ENCODE measurements around the gene TAAR5.
"Not testable (repeated sequence)": the region's sequence is repeated elsewhere in the genome, so short reads cannot be mapped to it uniquely, and the experiment has no call there.

TAAR5 gene, protein sequence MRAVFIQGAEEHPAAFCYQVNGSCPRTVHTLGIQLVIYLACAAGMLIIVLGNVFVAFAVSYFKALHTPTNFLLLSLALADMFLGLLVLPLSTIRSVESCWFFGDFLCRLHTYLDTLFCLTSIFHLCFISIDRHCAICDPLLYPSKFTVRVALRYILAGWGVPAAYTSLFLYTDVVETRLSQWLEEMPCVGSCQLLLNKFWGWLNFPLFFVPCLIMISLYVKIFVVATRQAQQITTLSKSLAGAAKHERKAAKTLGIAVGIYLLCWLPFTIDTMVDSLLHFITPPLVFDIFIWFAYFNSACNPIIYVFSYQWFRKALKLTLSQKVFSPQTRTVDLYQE

DNA sequence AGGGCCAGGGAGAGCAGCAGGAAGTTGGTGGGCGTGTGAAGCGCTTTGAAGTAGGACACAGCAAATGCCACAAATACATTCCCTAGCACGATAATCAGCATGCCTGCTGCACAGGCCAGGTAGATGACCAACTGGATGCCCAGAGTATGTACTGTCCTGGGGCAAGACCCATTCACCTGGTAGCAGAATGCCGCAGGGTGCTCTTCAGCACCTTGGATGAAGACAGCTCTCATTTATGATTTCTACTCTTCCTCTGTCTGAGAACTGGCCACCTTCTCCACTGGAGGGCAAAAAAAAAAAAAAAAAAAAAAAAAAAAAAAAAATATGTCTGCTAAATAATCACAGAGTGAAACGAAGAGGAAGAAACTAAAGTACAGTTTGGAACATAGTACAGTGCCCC is at the start of gene TAAR5:
TAAR5 (minus strand) TSS at position 288 of the 400 bp plus-strand sequence; CDS start at position 233, 55 bp downstream.
- no peak for DNase-seq (ENCODE audit: low read depth in 2 of 2)

DNA sequence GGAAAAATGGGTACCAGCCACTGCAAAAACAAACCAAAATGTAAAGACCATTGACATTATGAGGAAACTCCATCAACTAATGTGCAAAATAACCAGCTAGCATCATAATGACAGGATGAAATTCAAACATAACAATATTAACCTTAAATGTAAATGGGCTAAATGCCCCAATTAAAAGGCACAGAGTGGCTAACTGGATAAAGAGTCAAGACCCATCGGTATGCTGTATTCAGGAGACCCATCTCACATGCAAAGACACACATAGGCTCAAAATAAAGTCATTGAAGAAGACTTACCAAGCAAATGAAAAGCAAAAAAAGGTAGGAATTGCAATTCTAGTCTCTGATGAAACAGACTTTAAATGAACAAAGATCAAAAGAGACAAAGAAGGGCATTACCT is 47.6 kb upstream of the TAAR5 start:
- DNase-seq (ENCODE audit: low read depth in 2 of 2), result not testable (repeated sequence)

DNA sequence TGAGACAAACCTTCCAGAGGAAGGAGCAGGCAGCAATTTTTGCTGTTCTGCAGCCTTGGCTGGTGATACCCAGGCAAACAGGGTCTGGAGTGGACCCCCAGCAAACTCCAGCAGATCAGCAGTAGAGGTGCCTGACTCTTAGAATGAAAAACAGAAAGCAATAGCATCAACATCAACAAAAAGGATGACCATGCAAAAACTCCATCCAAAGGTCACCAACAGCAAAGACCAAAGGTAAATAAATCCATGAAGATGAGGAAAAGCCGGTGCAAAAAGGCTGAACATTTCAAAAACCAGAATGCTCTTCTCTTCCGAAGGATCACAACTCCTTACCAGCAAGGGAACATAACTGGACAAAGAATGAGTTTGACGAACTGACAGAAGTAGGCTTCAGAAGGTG is 46.4 kb upstream of the TAAR5 start:
- DNase-seq (ENCODE audit: low read depth in 2 of 2), result not testable (repeated sequence)

DNA sequence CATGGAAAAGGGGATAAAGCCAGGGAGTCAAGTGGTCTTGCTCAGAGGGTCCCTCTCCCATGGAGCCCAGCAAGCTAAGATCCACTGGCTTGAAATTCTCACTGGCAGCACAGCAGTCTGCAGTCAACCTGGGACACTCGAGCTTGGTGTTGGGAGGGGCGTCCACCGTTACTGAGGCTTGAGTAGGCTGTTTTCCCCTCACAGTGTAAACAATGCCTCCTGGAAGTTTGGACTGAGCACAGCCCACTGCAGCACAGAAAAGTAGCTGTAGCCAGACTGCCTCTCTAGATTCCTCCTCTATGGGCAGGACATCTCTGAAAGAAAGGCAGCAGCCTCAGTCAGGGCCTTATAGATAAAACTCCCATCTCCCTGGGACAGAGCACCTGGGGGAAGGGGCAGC is 45.7 kb upstream of the TAAR5 start:
- not testable (repeated sequence) for DNase-seq (ENCODE audit: low read depth in 2 of 2)

DNA sequence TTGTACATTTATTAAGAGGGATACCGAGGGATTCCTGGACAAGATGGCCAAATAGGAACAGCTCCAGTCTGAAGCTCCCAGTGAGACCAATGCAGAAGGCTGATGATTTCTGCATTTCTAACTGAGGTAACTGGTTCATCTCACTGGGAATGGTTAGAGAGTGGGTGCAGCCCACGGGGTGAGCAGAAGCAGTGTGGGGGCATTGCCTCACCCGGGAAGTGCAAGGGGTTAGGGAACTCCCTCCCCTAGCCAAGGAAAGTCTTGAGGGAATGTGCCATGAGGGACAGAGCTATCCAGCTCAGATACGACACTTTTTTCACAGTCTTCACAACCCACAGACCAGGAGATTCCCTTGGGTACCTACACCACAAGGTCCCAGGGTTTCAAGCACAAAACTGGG is 45.3 kb upstream of the TAAR5 start:
- DNase-seq (ENCODE audit: low read depth in 2 of 2), result no peak

DNA sequence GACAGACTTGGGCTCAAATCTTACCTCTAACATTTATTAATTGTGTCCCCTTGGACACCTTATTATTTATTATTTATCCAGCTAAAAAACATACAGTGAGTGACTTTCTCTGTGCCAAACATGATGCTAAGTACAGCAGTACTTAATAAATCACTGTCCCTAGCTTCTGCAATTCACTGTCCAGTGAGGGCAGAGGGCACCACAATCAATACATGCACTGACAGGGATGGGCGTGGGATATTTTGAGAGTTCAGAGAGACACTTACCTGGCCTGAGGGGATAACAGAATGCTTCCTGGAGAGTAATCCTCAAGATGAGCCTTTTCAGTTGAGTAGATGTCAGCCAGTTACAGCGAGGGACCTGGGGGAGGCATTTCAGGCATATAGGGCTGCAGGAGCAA is 43.8 kb upstream of the TAAR5 start:
- no peak for DNase-seq (ENCODE audit: low read depth in 2 of 2)

DNA sequence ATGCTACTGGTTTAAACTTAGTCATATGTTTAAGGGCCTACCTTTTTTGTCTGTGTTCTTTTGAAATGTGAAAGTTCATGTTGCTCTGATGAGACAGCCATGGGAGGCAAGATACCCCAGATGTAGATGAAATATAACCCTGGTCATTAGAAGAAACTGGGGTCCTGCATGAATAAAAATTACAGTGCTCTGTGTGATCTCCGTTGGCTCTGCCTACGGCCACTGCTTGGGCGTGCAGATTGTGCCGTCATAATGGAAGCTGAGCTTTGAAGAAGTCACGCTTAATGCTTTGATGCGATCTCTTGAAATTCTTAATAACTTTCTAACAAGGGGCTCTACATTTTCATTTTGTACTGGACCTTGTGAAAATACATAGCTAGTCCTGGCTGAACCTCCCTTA is 34.6 kb upstream of the TAAR5 start, which contains the start of gene TAAR2:
TAAR2 (minus strand) TSS at position 101 of the 400 bp plus-strand sequence; CDS start at position 101, 0 bp downstream.
- DNase-seq (ENCODE audit: low read depth in 2 of 2), result no peak

DNA sequence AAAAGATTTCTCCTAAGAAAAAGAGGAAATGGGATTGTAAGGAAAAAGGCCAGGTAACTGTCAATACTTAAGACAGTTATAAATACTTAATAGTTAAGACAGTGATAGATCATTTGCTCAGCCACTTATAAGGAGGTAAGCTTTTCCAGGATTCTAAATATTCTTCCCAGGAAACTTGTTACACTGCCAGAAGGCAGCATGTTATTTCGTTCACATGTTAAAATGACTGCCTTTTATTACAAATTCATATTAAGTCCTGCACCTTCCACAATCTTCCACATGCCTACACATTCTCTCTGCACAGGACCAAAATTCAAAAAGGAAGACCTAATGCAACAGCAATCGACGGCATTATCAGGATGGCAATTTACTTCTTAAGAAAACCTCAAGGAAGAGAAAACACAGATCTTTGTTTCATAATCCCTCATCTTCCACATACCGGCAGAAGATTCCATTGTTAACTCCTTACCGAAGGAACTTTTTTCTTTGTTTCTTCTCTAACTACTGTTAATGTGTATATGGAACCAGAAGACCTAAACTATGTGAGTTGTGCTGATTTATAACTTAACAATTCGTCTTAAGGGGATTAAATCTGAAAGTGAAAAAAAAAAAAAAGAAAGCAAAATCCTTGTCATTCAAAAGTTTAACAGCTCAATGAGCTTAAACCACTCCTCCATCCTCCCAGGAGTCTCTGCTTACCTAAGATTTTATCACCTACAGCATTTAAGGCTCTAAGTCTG is 33.7 kb upstream of the TAAR5 start:
- no peak for DNase-seq (ENCODE audit: low read depth in 2 of 2)

DNA sequence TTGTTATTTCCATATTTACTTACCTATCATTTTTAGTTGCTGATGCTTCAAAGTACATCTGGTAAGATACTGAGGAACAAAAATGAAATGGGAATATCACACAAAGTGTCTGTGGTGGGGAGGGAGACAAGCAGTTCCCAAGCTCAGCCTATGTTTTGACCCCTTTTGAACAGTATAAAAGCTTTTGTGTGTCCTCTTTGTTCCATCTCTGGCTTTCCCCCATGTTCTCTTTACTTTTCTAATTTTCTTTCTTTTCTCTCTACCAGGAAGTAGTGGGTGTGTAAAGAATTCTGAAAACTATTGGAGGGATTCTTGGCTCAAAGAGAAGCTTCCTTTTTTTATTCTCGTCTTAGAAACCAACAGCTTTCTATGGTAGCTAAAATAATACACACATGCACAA is 27.1 kb upstream of the TAAR5 start:
- no peak for DNase-seq (ENCODE audit: low read depth in 2 of 2)

DNA sequence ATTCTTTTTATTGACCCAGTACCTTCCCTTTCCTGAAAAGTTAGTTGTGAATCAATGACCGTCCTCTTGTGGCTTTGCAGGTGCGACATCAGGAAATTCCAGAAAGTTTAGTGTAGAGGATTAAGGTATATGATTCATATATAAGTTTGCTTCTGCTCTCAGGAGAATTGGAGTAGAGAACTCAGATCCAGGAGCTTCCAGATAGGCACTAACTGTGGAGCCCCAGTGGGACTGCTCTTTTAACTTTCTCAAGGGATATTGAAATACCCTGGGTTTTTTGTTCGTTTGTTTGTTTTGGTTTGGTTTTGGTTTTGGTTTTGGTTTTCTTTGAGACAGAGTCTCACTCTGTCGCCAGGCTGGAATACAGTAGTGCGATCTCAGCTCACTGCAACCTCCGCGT is 25.0 kb upstream of the TAAR5 start:
- DNase-seq (ENCODE audit: low read depth in 2 of 2), result no peak

DNA sequence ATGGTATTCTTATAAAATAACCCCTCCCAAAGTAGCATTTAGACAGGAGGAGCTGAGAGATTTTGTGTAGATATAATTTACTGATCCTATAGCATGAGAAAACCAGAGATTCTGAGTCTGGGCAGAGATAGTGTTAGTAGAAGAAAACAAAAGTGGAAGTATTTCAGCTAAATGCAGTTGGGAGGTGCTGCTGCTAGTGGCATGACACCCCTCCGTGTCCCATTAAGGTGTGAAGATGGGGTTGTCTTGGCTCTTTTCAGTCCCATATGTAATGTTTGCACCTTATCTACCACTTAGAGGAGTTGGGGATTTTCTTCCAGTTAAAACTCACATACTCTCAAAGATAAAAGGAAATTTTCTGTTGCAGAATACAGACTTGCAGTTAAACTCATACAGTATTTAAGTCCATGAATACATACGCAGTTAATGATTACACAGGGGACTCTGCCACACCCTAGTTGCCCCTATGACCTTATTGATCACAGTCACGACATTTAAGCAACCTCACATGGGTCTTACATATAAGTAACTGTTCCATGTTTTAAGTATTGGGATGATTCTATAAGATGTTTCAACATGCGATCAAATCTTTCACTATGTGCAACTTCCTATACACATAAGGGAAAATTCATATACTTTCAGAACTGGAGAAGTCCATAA is 23.0 kb upstream of the TAAR5 start:
- DNase-seq (ENCODE audit: low read depth in 2 of 2), result no peak

DNA sequence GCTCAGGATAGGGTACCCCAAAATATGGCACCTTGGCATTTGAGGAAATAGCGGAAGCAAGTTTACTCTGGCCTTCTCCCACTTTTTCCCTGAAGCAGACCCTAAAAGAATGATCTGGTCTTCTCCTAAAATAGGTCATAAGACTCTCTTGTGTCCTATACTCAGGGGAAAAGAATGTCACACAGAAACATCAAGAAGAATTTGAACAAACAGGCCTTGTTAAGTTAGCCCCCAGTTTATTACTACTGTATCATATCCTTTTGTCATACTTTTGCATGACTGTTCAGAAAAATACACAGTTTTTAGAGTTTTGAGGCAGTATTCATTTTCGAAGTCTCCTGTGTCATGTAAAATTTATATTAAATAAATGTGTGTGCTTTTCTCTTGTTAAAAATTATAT is 22.1 kb upstream of the TAAR5 start:
- DNase-seq (ENCODE audit: low read depth in 2 of 2), result no peak

DNA sequence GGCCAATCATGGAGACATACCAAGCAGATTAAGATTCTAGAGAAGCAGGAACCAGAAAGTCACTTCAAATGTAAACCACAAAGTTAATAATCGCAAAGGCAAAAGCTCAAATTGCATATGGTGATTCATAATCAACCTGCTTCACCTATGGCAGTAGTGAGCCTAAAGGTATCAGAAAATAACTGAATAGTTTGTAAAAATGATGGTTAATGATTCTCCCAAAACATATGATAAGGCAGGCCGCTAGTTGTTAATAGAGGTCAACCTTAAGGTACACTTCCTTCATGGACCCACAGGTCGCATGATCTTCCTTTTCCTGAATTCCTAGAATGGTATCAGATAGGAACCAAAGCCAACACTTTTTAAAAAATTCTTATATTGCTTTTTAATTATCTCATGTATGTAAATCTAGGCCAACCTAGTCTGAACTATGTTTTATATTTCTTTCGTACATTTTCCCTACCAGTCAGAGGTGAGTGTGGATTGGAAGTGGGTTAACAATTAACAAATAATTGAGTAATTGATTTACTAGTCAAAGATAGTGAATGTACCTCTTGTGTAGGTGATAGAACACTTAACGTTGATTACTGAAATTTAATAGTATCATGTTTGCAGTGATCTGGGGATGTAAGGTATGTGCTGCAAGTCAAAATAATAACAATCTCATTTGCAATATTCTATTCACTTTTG is 18.1 kb upstream of the TAAR5 start:
- no peak for DNase-seq (ENCODE audit: low read depth in 2 of 2)

DNA sequence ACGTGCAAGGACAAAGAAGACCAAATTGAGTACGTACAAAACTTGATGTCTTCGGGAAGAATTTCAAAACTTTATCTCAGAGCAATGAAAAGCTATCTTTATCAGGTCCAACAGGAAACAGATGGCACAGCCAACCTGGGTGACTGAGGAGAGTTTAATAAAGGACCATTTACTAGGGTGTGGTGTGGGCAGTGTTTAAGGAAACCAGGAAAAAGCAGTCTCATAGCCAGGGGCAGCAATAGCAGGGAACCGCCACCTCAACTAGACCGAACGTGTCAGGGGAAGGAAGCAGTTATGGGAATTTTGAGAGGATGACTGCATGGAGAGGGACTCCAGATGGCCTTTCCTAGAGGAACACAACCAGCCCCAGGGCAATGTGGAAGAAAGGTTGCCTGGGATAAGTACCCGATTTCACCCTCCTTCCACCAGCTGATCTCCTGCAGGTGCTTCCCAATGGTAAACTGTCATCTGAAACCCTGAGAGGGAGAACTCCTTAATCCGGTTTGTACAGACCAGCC is 15.2 kb upstream of the TAAR5 start:
- DNase-seq (ENCODE audit: low read depth in 2 of 2), result no peak

DNA sequence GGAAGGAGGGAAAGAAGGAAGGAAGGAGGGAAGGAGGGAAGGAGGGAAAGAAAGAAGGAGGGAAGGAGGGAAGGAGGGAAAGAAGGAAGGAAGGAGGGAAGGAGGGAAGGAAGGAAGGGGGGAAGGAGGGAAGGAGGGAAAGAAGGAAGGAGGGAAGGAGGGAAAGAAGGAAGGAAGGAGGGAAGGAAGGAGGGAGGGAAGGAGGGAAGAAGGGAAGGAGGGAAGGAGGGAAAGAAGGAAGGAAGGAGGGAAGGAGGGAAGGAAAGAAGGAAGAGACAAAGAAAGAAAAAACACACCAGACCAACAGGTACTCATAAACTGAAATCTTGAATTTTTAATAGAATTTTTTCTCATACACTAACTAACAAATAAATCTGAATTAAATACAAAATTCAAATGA is 11.4 kb upstream of the TAAR5 start:
- not testable (repeated sequence) for DNase-seq (ENCODE audit: low read depth in 2 of 2)

DNA sequence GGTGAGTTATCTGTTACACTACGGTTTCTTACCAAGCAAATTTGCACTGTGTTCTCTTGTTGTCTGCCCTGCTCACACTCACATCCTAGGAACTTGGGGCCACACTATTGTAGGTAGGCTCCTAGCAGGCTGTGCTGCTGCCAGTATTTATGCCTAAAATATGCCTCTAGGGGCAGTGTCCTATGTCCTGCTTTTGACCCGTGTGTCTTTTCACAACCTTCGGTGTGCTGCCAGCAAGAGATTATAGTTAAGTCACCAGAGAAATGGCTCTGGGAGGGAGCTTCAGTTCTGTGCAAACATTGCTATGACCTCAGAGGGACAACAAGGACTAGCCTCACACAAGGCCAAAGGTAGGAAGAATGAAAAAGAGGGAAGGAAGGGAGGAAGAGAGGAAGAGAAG is 8.9 kb upstream of the TAAR5 start:
- no peak for DNase-seq (ENCODE audit: low read depth in 2 of 2)

DNA sequence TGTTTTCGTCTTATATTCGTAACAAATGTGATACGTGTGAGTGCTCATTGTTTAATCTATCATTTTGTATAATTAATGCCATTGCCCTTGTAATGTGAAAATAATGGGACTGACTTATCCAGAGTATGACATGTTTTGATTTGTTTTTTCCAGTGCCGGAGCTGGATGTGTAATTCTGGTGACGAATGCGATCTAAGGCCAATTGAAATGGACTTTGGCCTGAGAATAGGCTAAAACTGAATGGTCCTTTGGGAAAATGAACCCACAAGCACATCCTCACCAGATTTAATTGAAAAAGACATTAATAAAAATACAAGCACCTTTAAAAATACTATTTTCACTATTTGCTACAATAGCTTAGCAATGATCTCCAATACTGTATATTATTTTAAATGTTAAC is 6.7 kb upstream of the TAAR5 start:
- no peak for DNase-seq (ENCODE audit: low read depth in 2 of 2)

DNA sequence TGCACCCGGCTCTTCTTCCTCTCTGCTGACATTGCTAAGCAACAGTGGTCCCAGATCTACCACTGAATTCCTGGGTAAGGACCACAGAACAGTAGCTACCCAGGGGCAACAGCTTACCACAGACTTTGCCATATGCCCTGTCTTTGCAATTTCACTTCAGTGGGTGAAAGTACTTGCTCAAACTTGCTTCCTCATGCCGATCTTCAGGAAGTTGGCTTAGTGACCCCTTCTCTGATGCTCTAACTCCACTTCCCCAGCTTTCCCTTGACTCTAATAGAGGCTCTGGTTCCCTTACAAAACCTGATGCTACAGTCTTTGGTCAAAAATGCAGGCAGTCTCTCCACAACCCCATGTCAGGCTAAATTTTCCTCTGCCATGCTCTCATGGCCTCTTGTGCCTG is 3.3 kb upstream of the TAAR5 start:
- no peak for DNase-seq (ENCODE audit: low read depth in 2 of 2)

DNA sequence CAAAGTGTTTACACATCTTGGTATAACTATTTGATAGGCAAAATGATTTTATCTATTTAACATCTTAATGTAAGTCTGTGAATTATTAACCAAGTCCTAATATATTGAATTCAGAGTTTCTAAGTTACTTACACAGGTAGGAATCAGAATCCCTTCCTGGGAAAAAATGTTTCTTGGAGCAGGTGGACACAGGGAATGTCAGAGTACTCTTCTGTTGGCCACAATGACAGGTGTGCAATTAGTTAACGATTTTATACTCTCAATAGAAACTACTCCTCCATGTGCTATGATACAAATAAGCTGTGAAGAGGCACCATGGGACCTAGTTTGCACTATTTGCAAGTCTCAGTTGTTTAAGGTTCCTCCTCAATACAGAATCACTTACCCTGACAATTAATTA is 821 bp upstream of the TAAR5 start:
- DNase-seq (ENCODE audit: low read depth in 2 of 2), result no peak

DNA sequence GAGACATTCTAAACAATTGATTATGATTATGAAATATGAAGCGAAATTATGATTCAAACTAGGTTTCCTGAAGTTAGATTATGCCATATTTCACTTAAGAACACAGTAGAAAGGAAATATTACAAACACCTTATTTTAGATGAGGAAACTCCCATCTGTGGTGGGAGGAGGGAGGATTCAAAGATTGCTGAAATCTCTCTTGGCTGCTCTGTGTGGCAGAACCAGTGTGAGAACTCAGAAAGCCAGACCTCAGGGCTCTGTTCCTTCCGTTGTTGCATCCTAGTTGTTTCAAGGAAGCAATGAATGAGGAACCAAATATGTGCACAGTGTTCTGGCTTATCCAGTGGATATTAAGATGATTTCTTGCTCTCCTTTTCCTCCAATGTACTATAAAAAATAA is 2.1 kb downstream of the TAAR5 start:
- no peak for DNase-seq (ENCODE audit: low read depth in 2 of 2)

DNA sequence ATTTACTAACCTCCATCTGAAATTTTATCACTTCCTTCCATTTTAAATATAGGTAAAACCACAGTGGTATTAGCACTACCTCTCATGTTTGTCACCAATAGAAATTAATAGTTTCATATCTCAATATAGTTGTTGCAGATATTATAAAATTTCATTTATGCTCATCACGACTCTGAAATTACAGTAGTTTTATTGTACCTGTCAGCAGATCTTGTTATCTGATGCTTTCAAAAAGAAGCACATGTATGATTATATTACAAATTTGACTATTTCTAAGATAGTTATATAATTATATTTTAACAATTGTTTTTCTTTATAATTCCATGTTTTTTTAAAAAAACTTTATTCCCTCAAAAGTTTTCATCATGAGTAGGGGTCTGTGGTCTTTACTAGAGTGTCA is 4.8 kb downstream of the TAAR5 start:
- no peak for DNase-seq (ENCODE audit: low read depth in 2 of 2)

DNA sequence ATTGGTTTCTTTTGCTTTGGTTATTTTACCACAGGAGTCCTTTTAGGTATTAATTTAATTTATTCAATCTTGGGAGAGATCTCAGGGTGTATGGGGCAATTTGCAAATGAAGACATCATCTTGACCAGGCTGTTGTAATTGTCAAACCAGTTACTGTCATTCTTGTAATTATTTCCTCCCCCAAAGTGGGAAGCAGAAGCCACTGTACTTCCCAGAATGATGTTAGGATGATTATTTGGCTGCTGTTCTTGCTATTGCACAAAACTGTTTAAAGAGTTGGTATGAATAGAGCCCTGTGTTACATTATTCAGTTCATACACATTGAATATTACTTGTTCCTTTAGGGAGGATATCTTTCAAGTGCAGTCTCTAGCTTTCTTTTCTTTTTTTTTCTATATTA is 17.8 kb downstream of the TAAR5 start:
- no peak for DNase-seq (ENCODE audit: low read depth in 2 of 2)

Measured in stimulated activated CD4-positive, alpha-beta T cell treated with anti-CD3 and anti-CD28 coated beads, Interleukin-15, amount 100 ng/mL, for 48 hours (primary cell).